Measurements from ENCODE around the gene WDFY3. TPM values are rescaled to one million over a fixed set of nuclear protein-coding genes. Genes with fewer than 3 reads are reported as not detected.
"Not testable (repeated sequence)": the region's sequence is repeated elsewhere in the genome, so short reads cannot be mapped to it uniquely, and the experiment has no call there.

Gene WDFY3
- total RNA-seq, 1 donor from 2014 or later: 95.5 TPM

DNA sequence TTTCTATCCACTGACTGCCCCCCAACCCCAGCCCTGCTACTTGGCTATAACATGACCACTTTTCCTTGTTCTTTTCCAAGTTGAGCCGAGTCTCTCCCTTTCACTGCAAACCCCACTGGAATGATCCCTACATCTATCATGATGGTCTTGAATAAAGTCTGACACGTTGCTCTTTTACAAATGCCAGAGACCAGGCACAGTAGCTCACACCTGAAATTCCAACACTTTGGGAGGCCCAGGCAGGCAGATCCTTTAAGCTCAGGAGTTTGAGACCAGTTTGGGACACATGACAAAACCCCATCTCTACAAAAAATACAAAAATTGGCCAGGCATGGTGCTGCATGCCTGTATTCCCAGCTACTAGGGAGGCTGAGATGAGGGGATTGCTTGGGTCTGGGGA, 100.9 kb downstream of the WDFY3 start:
- DNase-seq (ENCODE audit: low read depth, low spot score): no peak

DNA sequence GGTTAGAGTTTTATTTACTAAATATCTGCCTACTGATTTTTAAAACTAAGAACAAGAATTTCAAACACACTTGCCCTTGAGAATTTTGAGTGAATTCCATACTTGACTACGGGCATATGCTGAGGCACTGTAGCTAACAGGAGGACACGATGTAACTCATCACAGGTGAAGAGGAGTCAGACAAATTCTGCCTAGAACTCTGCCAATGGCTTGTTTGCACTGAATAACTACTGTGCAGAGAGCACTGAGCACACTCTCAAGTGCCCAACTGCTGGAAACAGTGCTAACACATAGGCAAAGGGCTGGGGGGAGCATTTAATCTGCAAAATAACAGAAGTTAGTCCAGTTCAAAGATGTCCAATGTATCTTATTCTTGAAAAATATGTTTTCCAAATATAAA, 104.4 kb downstream of the WDFY3 start:
- DNase-seq (ENCODE audit: low read depth, low spot score): no peak

DNA sequence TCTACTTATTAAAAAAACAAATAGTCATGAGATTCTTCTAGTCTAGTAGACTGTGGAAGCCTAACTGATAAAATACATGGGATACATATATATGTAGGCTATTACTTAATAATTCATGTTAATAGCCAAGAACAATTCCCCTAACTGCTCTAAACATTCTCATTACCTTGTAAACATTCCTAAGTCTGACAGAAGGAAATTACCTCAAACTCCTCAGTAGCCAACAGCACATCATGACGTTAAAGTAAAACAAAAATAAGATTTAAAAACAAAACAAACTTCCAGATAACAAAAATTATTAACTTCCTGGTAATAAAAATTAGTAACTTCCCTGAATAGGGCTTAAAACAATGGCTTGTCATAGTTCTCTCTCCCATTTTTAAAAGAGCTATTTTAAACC, 109.2 kb downstream of the WDFY3 start:
- no peak for DNase-seq (ENCODE audit: low read depth, low spot score)

DNA sequence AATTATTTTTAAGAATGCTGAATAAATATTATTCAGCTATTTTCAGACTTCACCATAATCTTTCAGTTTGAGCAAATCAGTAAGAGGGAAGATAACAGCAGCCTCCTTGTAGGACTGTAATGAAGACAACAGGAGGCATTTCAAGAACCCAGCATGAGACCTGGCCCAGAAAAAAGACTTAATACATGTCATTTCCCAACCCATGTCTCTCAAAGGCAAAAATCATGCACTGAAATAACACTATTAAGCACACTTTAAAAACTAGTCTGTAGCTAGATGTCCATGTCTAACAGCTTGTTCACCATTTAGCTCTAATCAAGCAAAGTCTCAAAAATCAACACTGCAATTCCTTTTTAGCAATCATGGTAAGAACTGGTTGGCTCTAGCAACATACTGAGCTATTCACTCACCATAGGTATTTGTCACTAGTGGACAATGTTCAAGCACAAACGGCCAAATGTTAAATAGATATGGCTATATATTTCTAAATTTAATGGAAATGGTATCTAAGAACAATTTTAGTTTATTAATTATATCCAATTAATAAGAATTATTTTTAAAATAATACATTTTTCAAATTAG, 109.9 kb downstream of the WDFY3 start:
- no peak for DNase-seq (ENCODE audit: low read depth, low spot score)

DNA sequence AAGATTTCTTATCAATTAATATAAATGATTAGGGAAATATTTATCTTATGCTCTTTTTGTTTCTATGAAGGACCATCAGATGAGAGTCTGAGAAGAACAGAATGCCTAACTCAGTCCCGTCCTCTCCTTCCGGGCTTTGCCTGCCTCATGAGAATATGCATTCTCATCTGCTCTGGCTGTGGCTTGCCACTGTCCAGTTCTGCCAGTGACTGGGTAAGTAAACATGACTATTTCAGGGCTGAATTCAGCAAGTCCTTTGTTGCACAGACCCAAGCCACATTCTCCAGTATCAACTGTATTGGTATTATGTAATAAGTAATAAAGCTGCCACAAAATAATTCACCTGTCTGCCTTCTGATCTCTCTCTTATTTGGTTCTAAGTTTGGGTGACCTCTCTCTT, 110.7 kb downstream of the WDFY3 start:
- no peak for DNase-seq (ENCODE audit: low read depth, low spot score)

DNA sequence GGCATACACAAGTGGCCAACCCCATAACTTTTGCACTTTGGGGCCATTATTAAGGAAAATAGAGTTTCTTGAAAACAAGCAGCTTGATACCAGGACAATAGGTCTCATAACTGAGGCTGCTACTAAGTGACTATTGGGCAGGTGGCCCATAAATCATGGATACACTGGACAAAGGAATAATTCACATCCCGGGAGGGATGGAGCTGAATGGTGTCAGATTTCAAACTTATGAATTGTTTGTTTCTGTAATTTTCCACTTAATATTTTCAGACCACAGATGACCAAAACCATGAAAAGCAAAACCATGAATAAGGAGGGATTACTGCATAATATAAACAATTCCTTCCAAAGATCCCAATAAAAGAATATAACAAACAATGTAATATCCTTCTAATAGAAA, 114.4 kb downstream of the WDFY3 start:
- no peak for DNase-seq (ENCODE audit: low read depth, low spot score)

DNA sequence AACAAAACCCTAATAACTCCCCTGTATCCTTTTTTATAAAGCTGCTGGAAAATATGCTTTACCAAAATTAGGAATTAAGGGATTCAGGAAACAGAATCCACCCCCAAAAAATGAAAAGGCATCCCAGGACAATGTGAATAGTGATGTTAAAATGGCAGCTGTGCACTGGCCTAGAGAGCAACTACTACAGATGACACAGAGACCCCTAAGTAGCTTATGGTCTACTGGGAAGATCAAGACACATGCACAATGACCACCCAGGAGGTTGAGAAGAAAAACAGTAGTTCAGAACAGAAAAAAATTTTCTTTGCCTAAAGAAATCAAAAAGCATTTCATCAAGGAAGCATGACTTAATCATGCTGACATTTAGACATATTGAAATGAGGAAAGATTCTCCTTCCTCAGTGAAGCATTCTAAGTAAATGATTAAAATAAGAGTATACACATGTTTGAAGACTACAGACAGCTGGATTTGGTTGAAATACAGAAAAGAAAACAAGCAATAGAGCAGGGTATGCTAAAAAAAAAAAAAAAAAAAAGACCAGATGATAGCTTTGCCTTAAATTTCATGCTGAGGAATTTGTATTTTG, 117.3 kb downstream of the WDFY3 start:
- no peak for DNase-seq (ENCODE audit: low read depth, low spot score)

DNA sequence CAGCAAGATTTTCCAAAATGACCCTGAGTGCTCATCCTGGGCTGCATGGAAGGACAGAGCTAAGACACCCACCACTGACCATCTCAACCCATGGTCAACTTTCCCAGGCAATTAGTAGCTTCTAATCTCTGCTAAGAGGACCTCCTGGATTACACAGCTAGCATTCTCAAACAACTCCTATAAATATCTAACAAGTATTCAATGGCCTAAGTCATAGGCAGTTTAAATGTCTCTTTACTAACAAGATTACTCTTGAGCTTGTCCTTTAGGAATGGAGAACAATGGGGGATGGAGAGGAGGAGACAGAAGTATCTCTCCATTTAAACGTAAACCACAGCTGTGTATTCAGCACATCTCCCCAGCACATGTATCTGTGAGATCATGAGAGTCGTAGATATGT, 118.1 kb downstream of the WDFY3 start:
- DNase-seq (ENCODE audit: low read depth, low spot score): no peak

DNA sequence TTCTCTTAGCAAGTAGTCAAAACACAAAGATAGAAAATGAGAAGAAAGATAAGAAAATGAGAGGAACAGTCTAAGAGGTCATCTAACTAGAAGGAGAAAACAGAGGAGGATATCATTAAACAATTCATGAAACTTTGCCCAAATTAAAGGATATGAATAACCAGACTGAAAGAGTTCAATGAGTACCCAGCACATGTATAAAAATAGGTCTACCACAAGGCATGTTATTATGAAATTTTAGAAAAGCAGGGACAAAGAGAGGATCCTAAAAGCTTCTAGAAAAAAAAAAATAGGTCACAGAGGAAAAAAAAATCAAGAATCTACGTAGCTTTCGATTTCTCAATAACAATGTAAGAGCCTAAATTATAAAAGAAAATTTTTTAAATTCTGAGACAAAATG, 118.5 kb downstream of the WDFY3 start:
- no peak for DNase-seq (ENCODE audit: low read depth, low spot score)

DNA sequence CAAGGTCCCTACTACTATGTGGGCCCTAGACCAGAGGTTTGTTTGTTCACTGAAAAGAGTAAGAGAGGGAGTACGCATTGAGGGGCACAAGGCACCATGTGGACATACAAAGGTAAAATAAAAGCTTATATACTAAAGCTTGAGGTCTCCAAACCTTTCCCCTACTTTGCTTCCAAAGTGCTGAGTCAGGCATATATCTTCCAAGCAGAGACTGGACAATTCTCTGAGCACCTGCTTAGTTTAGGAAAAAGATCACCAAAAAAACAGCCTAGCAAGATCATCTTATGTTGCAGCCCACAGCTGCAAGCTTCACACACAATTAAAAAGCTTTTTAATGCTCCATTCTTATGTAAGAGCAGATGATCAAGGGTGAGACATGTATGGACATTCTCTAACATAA, 119.5 kb downstream of the WDFY3 start:
- DNase-seq (ENCODE audit: low read depth, low spot score): no peak

DNA sequence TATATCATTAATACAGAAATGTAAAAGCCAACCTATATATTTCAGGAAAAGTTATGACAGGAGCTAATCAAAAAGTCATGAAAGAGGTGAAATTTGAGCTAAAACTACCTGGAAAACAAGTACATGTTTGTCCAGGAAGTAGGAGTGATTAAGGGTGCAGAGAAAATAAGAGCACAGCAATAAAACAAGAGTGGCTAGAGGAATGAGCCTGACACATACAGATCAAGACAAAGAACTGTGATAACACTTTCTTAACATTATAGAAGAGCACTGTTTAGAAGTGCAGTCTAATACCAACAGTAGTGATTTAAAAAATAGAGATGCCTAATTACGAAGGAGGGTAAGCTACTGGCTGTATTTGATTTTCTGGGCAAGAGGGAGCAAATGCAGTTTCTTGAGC, 125.1 kb downstream of the WDFY3 start:
- DNase-seq (ENCODE audit: low read depth, low spot score): no peak

DNA sequence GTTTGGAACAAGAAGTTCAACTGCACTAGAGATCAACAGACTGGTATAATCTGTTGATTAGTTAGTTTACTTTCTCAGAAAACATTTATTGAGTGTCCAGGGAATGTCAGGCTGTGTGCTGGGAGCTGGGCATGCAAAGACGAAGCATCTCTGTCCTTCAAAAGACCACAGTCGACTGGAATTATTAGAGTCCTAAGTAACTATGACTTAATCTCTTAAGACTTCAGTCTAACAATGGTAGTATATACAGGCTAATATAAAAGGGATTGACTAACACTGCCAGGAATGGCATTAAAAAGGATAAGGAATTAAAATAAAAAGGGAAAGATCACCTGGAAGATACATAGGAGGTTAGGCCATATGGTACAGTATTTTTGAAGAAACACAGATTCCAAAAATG, 128.7 kb downstream of the WDFY3 start:
- DNase-seq (ENCODE audit: low read depth, low spot score): no peak

DNA sequence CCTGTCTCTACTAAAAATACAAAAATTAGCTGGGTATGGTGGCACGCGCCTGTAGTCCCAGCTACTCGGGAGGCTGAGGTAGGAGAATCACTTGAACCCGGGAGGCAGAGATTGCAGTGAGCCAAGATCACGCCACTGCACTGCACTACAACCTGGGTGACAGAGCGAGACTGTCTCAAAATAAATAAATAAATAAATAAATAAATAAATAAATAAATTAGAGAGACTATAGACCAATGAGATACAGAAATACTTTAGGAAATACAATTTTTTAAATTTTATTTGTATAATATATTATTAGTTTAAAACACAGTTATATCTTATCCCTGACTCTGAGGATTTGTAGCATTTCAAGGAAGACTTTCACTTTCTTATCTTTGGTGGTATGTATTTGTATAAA, 136.9 kb downstream of the WDFY3 start:
- DNase-seq (ENCODE audit: low read depth, low spot score): not testable (repeated sequence)

DNA sequence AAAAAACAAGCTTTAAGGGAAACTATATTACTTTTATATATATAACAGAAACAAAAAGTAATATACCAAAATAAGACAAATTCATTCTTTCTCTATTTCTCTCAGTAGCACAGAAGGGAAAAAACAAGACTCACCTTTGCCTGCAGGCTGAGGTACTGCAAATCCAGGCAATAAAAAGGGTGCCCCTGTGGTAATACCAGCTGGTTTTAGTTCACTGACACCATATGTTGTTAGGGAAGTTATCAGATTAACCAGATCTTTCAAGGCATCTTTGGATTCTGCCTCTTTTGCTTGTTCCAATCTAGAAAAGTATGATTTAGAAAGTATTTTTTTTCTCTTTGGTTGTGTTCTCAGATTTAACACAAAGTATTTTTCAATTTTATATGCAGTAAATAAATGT, 139.8 kb downstream of the WDFY3 start:
- no peak for DNase-seq (ENCODE audit: low read depth, low spot score)

DNA sequence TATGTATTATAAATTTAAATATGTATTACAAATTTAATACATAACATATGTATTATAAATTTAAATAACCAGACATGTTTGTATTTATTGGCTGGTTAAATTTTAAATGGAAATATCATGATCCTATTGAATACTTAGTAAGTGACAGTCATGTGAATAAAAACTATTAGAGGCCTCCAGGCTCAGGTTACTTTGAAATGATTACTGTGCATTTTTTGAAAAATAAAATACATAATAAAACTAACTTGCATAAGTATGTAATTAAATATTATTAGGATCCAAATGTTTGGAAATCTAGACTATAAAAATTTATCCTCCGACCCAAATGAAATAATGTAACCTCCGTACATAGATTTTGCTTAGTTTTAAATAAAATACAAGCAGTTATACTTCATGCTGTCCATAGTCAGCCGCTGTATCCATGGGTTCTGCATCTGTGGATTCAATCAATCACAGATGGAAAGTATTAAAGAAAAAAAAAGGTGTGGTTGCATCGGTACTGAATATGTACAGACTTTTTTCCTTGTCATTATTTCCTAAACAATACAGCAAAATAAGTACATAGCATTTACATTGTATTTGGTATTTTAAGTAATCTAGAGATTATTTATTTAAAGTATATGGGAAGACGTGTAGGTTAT, 140.7 kb downstream of the WDFY3 start:
- DNase-seq (ENCODE audit: low read depth, low spot score): no peak

DNA sequence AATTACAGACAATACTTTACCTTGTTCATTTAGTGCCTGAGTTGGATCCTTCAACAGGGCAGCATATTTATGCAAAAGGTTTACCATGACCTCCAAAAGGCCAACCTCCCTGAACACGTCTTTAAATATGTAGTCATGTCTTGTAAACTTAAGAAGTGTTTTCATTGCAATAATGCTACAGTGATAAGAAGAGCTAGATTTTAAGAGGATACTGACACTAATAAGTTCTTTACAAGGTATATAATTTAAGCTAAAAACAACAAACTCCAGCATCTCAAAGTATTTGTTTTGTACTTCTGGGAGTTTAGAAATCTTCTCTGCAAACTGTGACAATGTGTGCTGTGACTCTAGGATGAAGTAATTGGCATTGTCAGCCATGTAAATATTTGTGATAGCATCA, 145.4 kb downstream of the WDFY3 start:
- DNase-seq (ENCODE audit: low read depth, low spot score): no peak

DNA sequence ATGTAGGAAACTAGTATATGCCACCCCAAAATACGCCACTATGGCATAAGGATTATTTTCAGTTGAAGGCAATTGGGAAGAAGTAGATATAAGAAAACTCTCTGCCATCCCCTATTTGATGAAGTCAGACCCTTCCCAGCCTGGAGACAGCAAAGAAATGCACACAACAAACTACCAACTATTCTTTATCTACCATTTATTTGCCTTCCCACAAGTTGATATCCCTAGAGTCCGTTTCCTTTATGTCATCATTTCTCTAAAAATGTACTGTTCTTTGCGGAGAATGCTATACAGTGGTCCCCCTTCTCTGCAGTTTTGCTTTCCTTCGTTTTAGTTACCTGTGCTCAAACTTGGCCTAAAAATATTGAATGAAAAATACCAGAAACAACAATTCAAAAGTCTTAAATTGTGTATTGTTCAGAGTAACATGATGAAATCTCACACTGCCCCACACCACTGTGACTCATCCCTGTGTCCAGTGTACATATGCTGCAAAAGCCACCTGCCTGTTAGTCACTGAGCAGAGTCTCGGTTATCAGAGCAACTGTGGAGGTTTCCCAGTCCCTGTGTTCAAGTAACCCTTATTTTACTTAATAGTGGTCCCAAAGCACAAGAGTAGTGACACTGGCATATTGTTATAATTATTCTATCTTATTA, 152.3 kb downstream of the WDFY3 start:
- DNase-seq (ENCODE audit: low read depth, low spot score): peak; percentile 60

DNA sequence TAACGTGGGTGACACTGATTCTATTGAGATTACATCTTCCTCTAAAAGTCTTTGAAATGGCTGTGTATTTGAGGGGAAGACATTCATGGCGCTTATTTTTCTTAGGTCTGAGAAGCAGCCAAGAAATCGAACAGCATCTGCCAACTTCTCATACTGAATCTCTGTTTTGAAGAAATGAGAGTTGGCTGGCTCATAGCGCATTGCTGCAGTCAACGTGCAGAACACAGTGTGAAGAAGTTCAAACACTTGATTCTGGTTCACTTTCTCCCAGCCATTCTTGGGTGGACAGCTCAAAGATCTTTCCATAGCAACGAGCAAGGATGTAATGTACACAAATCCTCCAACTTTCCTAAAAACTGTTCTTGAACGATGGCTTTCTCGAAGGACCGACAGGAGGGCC, 156.5 kb downstream of the WDFY3 start:
- no peak for DNase-seq (ENCODE audit: low read depth, low spot score)

DNA sequence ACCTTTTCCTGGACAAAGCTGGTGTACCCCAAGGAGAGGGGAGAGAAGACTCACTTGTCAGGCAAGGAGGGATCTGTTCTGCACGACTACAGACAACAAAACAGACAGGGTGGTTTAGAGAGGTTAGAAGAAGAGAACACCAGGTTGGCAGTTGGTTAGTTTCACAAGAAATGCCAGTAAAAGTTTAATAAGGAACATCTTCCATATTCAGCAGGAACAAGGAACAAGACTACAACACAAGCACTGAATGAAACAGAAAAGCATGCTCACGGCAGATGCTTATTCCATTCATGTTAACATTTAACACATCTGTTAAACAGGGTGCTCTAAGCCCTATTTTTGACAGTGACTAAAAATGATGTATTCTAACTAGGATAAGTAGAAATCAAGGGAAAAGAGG, 158.2 kb downstream of the WDFY3 start:
- DNase-seq (ENCODE audit: low read depth, low spot score): no peak

DNA sequence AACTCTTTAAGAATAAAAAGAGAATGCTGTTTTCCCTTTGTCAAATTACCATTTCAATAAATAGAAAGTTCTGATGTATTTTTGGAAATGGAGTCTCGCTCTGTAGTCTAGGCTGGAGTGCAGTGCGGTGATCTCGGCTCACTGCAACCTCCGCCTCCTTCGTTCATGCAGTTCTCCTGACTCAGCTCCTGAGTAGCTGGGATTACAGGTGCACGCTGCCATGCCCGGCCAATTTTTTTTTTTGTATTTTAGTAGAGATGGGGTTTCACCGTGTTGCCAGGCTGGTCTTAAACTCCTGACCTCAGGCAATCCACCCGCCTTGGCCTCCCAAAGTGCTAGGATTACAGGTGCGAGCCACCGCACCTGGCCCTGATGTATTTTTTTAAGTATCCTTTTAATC, 159.9 kb downstream of the WDFY3 start:
- DNase-seq (ENCODE audit: low read depth, low spot score): not testable (repeated sequence)

DNA sequence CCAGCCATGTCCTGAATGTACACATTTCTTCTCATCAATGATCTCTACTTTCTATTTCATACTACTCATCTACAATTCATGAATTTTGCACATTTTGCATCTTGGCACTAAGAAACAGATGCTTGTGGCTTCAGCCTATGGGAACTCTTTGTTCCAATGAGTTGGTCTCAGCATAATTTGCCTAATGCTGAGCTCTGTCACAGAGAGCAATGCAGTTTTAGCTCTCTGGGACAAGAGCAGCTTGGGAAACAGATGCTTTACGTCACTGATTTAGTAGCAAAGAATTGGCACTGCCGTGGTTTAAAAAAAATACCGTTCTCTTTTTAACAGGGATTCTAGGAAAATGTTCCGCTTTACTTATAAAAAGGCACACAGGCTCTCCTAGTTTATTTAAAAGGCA, 162.4 kb downstream of the WDFY3 start:
- no peak for DNase-seq (ENCODE audit: low read depth, low spot score)

DNA sequence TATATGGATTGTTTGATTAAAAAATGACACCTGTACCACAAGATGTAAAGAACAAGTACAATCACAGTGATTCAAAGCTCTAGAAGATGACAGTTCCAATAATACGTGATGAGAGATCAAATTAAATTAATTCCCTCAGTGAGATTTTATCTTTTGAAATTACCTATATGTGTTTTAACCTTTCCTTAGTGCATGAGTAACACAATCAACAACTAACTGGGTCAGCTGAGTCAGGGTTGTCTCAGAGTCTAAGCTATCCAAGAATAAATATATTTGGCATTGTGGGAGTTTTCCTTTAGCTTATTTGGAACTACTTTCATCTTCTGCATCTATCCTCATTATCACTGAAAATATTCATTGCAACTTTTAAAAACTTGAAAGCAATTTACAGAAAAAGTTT, 162.8 kb downstream of the WDFY3 start:
- DNase-seq (ENCODE audit: low read depth, low spot score): no peak

DNA sequence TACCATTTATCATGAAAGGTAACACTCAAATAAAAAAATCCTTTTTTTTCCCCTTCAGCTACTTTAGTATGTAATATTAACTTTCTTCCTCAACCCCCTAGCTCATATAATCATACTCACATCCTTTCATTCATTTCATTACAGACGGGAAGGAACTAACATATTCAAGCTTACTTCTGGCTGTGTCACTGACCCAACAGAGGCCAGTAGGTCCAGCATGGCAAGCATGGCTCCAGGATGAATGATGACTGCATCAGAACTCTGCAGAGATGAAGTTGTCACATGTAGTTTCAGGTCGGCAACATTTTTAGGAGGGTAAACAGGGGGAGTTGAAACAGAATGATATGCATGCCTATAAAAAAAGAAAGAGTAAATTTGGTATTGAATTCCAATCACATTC, 163.4 kb downstream of the WDFY3 start:
- peak; percentile 22 for DNase-seq (ENCODE audit: low read depth, low spot score)

Measured in pulmonary artery endothelial cell (primary cell).